ENCODE measurements around the gene PEX5L.

GRCh38 chr3:179809639-179810038, 227.1 kb downstream of the PEX5L start:
- no peak for TF ChIP-seq POLR2A (IDR thresholded peaks at IDR 0.05; ENCODE audit: low read length)
- no peak for TF ChIP-seq GATA1 (IDR thresholded peaks at IDR 0.05; ENCODE audit: low read depth, low read length)
